Measurements from ENCODE around the gene ZKSCAN8. TPM values are rescaled to one million over a fixed set of nuclear protein-coding genes. Genes with fewer than 3 reads are reported as not detected.

Gene ZKSCAN8
- total and polyA plus RNA-seq, 10 donors = 3.1 to 33.0 (median 24.9) TPM

GRCh38 chr6:28145231-28145630 lies 3.5 kb downstream of the ZKSCAN8 start:
- intact Hi-C loops (cut with DNase I; ENCODE audit: low total_unique reads) = no loop called here
- Histone ChIP-seq H3K4me1 (peaks cover 20 to 54% (median 38%) of the 10 kb centered on the region in 6 donors), H3K9me3 (no peaks in the 10 kb centered on the region), H3K36me3 (peaks cover 0 to 63% (median 31%) of the 10 kb centered on the region in 6 donors), H3K27me3 (replicated peaks in 1 of 7) (no peaks in the 10 kb centered on the region), H3K27ac (no peak overlapping the region), H3K4me3 (no peak overlapping the region)
- WGBS, 5 donors = 94 to 100% (median 97%) methylated on average over 1 of the region's 1 CpG
- no peak for TF ChIP-seq POLR2AphosphoS5 (IDR thresholded peaks at IDR 0.05)
- no peak for TF ChIP-seq CTCF (IDR thresholded peaks at IDR 0.05 in 8 of 11, conservative IDR thresholded peaks at IDR 0.05 in 3 of 11)
- TF ChIP-seq POLR2A (IDR thresholded peaks at IDR 0.05) = no peak
- no peak for DNase-seq

GRCh38 chr6:28152531-28152930 lies 10.8 kb downstream of the ZKSCAN8 start:
- intact Hi-C loops (cut with DNase I; ENCODE audit: low total_unique reads) = no loop called here
- 91 to 98% (median 94%) methylated on average over 2 of the region's 2 CpGs for WGBS, 5 donors
- peaks cover 0 to 13% (median 8%) of the 10 kb centered on the region in 8 donors for H3K9me3 ChIP-seq
- H3K36me3 ChIP-seq = peaks cover 23 to 100% (median 92%) of the 10 kb centered on the region in 6 donors
- no peak overlapping the region for H3K4me3 ChIP-seq
- no peak for DNase-seq
- H3K4me1 ChIP-seq = peaks cover 0 to under 1% (median 0%) of the 10 kb centered on the region in 6 donors
- no peaks in the 10 kb centered on the region for H3K27me3 ChIP-seq (replicated peaks in 1 of 7)
- no peak overlapping the region for H3K27ac ChIP-seq
- TF ChIP-seq POLR2A (IDR thresholded peaks at IDR 0.05) = no peak
- TF ChIP-seq CTCF (IDR thresholded peaks at IDR 0.05 in 8 of 11, conservative IDR thresholded peaks at IDR 0.05 in 3 of 11) = no peak
- no peak for TF ChIP-seq POLR2AphosphoS5 (IDR thresholded peaks at IDR 0.05)

- no peak for TF ChIP-seq POLR2A (IDR thresholded peaks at IDR 0.05)
- no peak for TF ChIP-seq CTCF (IDR thresholded peaks at IDR 0.05 in 8 of 11, conservative IDR thresholded peaks at IDR 0.05 in 3 of 11)
- TF ChIP-seq POLR2AphosphoS5 (IDR thresholded peaks at IDR 0.05) = no peak
- H3K27ac ChIP-seq = no peak overlapping the region
- intact Hi-C loops (cut with DNase I; ENCODE audit: low total_unique reads) = no loop called here
- peaks cover 0 to 13% (median 8%) of the 10 kb centered on the region in 8 donors for H3K9me3 ChIP-seq
- no peaks in the 10 kb centered on the region for H3K4me1 ChIP-seq
- 92 to 100% (median 100%) methylated on average over 1 of the region's 1 CpG for WGBS, 5 donors
- H3K27me3 ChIP-seq (replicated peaks in 1 of 7) = no peaks in the 10 kb centered on the region
- H3K36me3 ChIP-seq = peaks cover 23 to 100% (median 86%) of the 10 kb centered on the region in 6 donors
- no peak for DNase-seq
- no peak overlapping the region for H3K4me3 ChIP-seq
Measured at GRCh38 chr6:28153546-28153945, 11.9 kb downstream of the ZKSCAN8 start.

- no peak overlapping the region for H3K4me3 ChIP-seq
- peaks cover 0 to 13% (median 8%) of the 10 kb centered on the region in 8 donors for H3K9me3 ChIP-seq
- DNase-seq = no peak
- no peaks in the 10 kb centered on the region for H3K27me3 ChIP-seq (replicated peaks in 1 of 7)
- H3K27ac ChIP-seq = no peak overlapping the region
- H3K4me1 ChIP-seq = no peaks in the 10 kb centered on the region
- intact Hi-C loops (cut with DNase I; ENCODE audit: low total_unique reads) = no loop called here
- TF ChIP-seq POLR2AphosphoS5 (IDR thresholded peaks at IDR 0.05) (no peak), POLR2A (IDR thresholded peaks at IDR 0.05) (no peak), CTCF (IDR thresholded peaks at IDR 0.05 in 8 of 11, conservative IDR thresholded peaks at IDR 0.05 in 3 of 11) (no peak)
- H3K36me3 ChIP-seq = peaks cover 23 to 100% (median 79%) of the 10 kb centered on the region in 6 donors
Measured at GRCh38 chr6:28154357-28154756, 12.7 kb downstream of the ZKSCAN8 start.

Measured in spleen (tissue), 11 donors.